ENCODE results near the gene FANCC.
A peak's percentile ranks its signal among the peaks of the same experiment; 100 is the strongest.
"Not testable (repeated sequence)": the region's sequence is repeated elsewhere in the genome, so short reads cannot be mapped to it uniquely, and the experiment has no call there.

Gene FANCC

GRCh38 chr9:95336281-95336680, 18.8 kb upstream of the FANCC start:
- Mint-ChIP-seq H3K4me1 (no peaks in the 10 kb centered on the region), H3K4me3 (no peak overlapping the region), H3K27ac (no peak overlapping the region), H3K27me3 (ENCODE audit: low read depth) (peaks cover 3% of the 10 kb centered on the region), H3K9me3 (peaks cover 2% of the 10 kb centered on the region), H3K36me3 (ENCODE audit: low read depth) (no peaks in the 10 kb centered on the region)
- TF ChIP-seq CTCF (IDR thresholded peaks at IDR 0.05; ENCODE audit: unreplicated experiment in 3 of 3): peak; percentile 20 to 37 (median 24)

DNA sequence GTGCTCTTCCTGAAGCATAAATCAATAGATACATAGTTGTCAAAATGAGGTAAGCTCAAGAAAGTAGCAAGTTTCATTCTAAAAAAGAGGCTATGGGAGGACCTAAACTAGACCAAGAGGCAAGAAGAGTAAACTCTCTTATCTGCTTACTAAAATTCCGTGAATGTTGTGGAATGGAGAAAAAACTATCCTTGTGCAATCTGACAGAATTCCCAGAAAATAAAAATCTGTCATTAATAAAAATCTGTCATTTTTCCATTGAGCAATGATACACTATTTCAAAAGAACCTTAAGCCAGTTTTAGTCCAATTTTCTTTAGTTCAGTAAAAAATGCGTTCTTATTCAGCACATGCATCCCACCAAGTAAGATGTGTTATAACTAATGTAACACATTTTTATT, 15.9 kb upstream of the FANCC start:
- peaks cover 13% of the 10 kb centered on the region for H3K9me3 Mint-ChIP-seq
- no peaks in the 10 kb centered on the region for H3K36me3 Mint-ChIP-seq (ENCODE audit: low read depth)
- peaks cover 3% of the 10 kb centered on the region for H3K27me3 Mint-ChIP-seq (ENCODE audit: low read depth)
- no peak overlapping the region for H3K4me3 Mint-ChIP-seq
- no peaks in the 10 kb centered on the region for H3K4me1 Mint-ChIP-seq
- H3K27ac Mint-ChIP-seq: no peak overlapping the region
- TF ChIP-seq CTCF (IDR thresholded peaks at IDR 0.05; ENCODE audit: unreplicated experiment in 3 of 3): no peak

GRCh38 chr9:95332860-95333259, 15.4 kb upstream of the FANCC start:
- H3K36me3 Mint-ChIP-seq (ENCODE audit: low read depth): no peaks in the 10 kb centered on the region

DNA sequence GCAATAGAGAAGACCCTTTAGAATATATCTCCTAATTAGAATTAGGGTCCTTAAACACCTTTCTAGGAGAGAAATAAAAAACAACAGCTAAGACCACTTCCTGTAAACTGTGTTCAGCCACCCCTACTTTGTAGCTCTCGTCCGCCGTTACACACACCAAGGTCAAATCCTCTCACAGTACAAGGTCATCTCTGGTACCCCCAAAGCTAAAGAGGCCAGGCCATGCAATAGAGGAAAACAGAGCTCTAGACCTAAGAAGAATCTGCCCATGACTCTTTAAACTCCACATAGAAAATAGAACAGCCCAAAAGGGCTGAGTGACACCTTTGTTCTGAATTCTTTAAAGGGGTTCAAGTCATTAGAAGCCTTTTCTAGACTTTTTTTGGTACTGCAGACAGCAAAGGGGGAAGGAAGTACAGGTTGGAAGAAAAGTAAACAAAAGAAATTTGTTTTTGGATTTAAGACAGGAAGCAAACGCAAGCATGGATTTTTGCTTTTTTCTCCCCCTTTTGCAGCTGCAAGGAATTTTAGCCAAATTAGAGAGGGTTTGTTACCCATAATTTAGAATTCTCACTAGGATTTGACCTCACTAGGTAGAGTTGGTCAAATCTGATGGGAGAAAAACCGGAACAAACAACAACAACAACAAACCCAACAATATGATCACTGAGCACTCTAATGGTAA, 13.4 kb upstream of the FANCC start:
- Mint-ChIP-seq H3K27ac (no peak overlapping the region), H3K9me3 (peaks cover 16% of the 10 kb centered on the region)
- no peak for TF ChIP-seq CTCF (IDR thresholded peaks at IDR 0.05; ENCODE audit: unreplicated experiment in 3 of 3)

More at GRCh38 chr9:95332860-95333259, 15.4 kb upstream of the FANCC start:
- TF ChIP-seq CTCF (IDR thresholded peaks at IDR 0.05; ENCODE audit: unreplicated experiment in 3 of 3): no peak
- H3K9me3 Mint-ChIP-seq: peaks cover 13% of the 10 kb centered on the region
- no peaks in the 10 kb centered on the region for H3K4me1 Mint-ChIP-seq
- H3K27ac Mint-ChIP-seq: no peak overlapping the region
- peaks cover 3% of the 10 kb centered on the region for H3K27me3 Mint-ChIP-seq (ENCODE audit: low read depth)
- H3K4me3 Mint-ChIP-seq: no peak overlapping the region

DNA sequence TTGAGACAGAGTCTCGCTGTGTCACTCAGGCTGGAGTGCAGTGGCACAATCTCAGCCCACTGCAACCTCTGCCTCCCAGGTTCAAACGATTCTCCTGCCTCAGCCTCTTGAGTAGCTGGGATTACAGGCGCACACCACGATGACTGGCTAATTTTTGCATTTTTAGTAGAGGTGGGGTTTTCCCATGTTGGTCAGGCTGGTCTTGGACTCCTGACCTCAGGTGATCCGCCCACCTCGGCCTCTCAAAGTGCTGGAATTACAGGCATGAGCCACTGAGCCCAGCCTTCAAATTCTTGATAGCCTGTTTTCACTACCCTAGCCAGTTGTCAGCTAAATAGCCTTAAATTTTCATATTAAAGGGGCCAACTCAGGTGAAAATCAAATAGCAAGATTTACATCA, 11.6 kb upstream of the FANCC start:
- peaks cover 20% of the 10 kb centered on the region for H3K9me3 Mint-ChIP-seq

More for the DNA sequence above, 13.4 kb upstream of the FANCC start:
- peaks cover 3% of the 10 kb centered on the region for H3K27me3 Mint-ChIP-seq (ENCODE audit: low read depth)
- H3K4me1 Mint-ChIP-seq: no peaks in the 10 kb centered on the region
- peaks cover 4% of the 10 kb centered on the region for H3K36me3 Mint-ChIP-seq (ENCODE audit: low read depth)
- no peak overlapping the region for H3K4me3 Mint-ChIP-seq

DNA sequence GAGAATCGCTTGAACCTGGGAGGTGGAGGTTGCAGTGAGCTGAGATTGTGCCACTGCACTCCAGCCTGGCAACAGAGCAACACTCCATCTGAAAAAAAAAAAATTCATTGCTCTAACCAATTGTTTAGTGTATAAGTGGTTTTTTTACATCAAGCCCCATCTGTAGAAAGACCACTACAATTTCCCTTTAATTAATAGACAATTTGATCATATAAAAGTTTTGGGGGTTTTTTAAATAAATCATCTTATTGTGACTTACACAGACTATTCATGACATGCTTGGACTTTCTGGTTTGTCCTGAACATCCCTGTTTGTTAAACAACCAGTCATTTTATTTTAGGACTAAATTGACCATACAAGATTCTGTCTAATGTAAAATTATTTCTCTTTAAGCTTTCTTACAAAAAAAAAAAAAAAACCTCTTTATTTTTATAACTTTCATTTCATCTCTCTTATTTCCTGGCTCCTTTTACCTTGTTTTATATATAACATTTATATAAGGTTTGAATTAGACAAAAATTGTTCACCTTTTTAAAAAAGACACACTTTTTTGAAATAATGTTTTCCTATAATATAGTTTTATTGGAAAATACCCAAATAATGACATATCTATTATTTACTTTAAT, 9.8 kb upstream of the FANCC start:
- H3K27me3 Mint-ChIP-seq (ENCODE audit: low read depth): peaks cover 3% of the 10 kb centered on the region
- no peak overlapping the region for H3K27ac Mint-ChIP-seq

More for the DNA sequence above, 11.6 kb upstream of the FANCC start:
- H3K36me3 Mint-ChIP-seq (ENCODE audit: low read depth); H3K4me3 Mint-ChIP-seq; H3K27me3 Mint-ChIP-seq (ENCODE audit: low read depth); H3K27ac Mint-ChIP-seq; H3K4me1 Mint-ChIP-seq: not testable (repeated sequence)

More for the DNA sequence above, 9.8 kb upstream of the FANCC start:
- peaks cover 11% of the 10 kb centered on the region for H3K36me3 Mint-ChIP-seq (ENCODE audit: low read depth)
- H3K4me3 Mint-ChIP-seq: no peak overlapping the region
- no peaks in the 10 kb centered on the region for H3K4me1 Mint-ChIP-seq
- TF ChIP-seq CTCF (IDR thresholded peaks at IDR 0.05; ENCODE audit: unreplicated experiment in 3 of 3): no peak
- peaks cover 23% of the 10 kb centered on the region for H3K9me3 Mint-ChIP-seq

All from nephron (organoid).